Astrocyte (in vitro differentiated cells and primary cell): ENCODE measurements around the gene FAM107B.

Experiments used
- CTCF ChIP-seq: IDR thresholded peaks from 2 replicates; pipeline ENCODE4 v1.5.1; 2011; ENCODE audit warnings: low read depth, mild to moderate bottlenecking, inconsistent platforms, low read length, moderate library complexity; ENCODE audit not compliant: insufficient read depth
- EZH2 ChIP-seq: IDR thresholded peaks from 2 replicates; pipeline ENCODE4 v1.6.1; 2012; ENCODE audit warnings: mild to moderate bottlenecking, low read length, inconsistent platforms; ENCODE audit not compliant: insufficient read depth

- TF ChIP-seq CTCF (no peak), EZH2 (no peak)
Measured at GRCh38 chr10:14773551-14774213, 1.0 kb downstream of the FAM107B start.
